Upper lobe of left lung (tissue), 6 donors: ENCODE results near the gene HCRT. TPM values are rescaled to one million over a fixed set of nuclear protein-coding genes. Genes with fewer than 3 reads are reported as not detected.
"Not testable (repeated sequence)": the region's sequence is repeated elsewhere in the genome, so short reads cannot be mapped to it uniquely, and the experiment has no call there.

Source experiments
- ATAC-seq, 2 donors: fragments of 200-7000 bp; cut with Tn5 transposase; one replicate each; pipeline ENCODE4 v1.9.1; 2022; ENCODE audit warnings: mild to moderate bottlenecking in 2 of 2, moderate library complexity in 2 of 2; ENCODE audit not compliant: low FRiP score in 2 of 2
- DNase-seq, 2 donors: peaks; one replicate each; pipeline ENCODE4 v3.0.0-alpha.2; 2019 to 2020
- H3K27ac ChIP-seq, 4 donors: fragments of 200-600 bp; sonication (generic); one replicate each; pipeline ENCODE4 v1.5.1; 2016 to 2019
- H3K27me3 ChIP-seq, 4 donors: fragments of 200-600 bp; sonication (generic); one replicate each; pipeline ENCODE4 v1.5.1; 2017 to 2019
- H3K36me3 ChIP-seq, 4 donors: fragments of 200-600 bp; sonication (generic); one replicate each; pipeline ENCODE4 v1.5.1; 2016 to 2019
- H3K4me1 ChIP-seq, 4 donors: fragments of 200-600 bp; sonication (generic); one replicate each; pipeline ENCODE4 v1.5.1; 2018 to 2019
- H3K4me3 ChIP-seq, 4 donors: fragments of 200-600 bp; sonication (generic); one replicate each; pipeline ENCODE4 v1.5.1; 2017 to 2019; ENCODE audit warnings: mild to moderate bottlenecking in 2 of 4, moderate library complexity in 1 of 4
- H3K9me3 ChIP-seq, 4 donors: fragments of 200-600 bp; sonication (generic); one replicate each; pipeline ENCODE4 v1.5.1; 2018 to 2019
- EP300 ChIP-seq, 4 donors: sonication (generic); formaldehyde crosslinking; IDR thresholded peaks; one replicate each; pipeline ENCODE4 v1.5.1; 2017; ENCODE audit warnings: antibody characterized with exemption in 4 of 4, control low read depth in 2 of 4
- POLR2A ChIP-seq, 4 donors: fragments of 450-650 bp; IDR thresholded peaks; one replicate each; pipeline ENCODE4 v1.5.1; 2016 to 2017; ENCODE audit warnings: antibody characterized with exemption in 4 of 4, mild to moderate bottlenecking in 2 of 4
- POLR2AphosphoS5 ChIP-seq, 2 donors: sonication (generic); formaldehyde crosslinking; IDR thresholded peaks; one replicate each; pipeline ENCODE4 v1.5.1; 2017; ENCODE audit warnings: antibody characterized with exemption in 2 of 2
- WGBS, 2 donors: methylation state at CpG; one replicate each; pipeline ENCODE4 v1.1.5; 2017 to 2018; 5-methylcytosine and 5-hydroxymethylcytosine counted together
- total RNA-seq, 6 donors: library from RNA; depleted of rRNA in 4 of 6; stranded (reverse); fragments of >200 nt in 4 of 6; gene quantifications; one replicate each; pipeline versions ENCODE4 v1.1.0 to v1.2.1, GENCODE V29; 2016 to 2021
- TF ChIP-seq, protein P1 (sequence below), 6 experiments: fragments of 450-650 bp in 4 of 6; fragments of 200-600 bp in 2 of 6; sonication (generic) in 2 of 6; IDR thresholded peaks; one replicate each; pipeline ENCODE4 v1.5.1; 2016 to 2019; ENCODE audit warnings: antibody characterized with exemption in 6 of 6
- donor health status: DM: no; HTN: no; CAD: no; lungs with moderate emphysema.
- donor health status: DM: no; HTN: yes; CAD: no; lungs with severe emphysema.

HCRT gene
- total RNA-seq, 6 donors from 2014 or later = not detected

DNA sequence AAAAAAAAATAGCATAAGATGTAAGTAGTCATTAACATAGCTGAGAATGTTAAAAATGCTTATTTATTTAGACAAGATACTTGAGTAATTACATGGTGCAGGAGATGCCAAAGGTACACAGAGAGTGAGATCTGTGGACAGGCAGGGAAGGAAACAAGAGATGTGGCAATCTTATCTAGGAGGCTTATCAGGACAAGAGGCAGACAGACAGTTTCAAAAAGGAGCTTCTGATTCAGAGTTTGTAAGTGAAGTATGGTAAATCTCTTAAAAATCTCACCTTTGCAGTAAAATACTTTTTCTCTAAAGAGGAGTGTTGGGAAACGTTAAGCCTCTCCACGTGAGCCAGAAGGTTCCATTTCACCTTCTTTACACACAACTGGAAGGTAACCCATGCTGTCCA, 28.9 kb upstream of the HCRT start:
- no peak overlapping the region for H3K4me3 ChIP-seq
- TF ChIP-seq, protein P1, sequence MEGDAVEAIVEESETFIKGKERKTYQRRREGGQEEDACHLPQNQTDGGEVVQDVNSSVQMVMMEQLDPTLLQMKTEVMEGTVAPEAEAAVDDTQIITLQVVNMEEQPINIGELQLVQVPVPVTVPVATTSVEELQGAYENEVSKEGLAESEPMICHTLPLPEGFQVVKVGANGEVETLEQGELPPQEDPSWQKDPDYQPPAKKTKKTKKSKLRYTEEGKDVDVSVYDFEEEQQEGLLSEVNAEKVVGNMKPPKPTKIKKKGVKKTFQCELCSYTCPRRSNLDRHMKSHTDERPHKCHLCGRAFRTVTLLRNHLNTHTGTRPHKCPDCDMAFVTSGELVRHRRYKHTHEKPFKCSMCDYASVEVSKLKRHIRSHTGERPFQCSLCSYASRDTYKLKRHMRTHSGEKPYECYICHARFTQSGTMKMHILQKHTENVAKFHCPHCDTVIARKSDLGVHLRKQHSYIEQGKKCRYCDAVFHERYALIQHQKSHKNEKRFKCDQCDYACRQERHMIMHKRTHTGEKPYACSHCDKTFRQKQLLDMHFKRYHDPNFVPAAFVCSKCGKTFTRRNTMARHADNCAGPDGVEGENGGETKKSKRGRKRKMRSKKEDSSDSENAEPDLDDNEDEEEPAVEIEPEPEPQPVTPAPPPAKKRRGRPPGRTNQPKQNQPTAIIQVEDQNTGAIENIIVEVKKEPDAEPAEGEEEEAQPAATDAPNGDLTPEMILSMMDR (IDR thresholded peaks at IDR 0.05) = no peak
- no peak for TF ChIP-seq POLR2A (IDR thresholded peaks at IDR 0.05)
- no peak for TF ChIP-seq POLR2AphosphoS5 (IDR thresholded peaks at IDR 0.05)
- no peak for TF ChIP-seq EP300 (IDR thresholded peaks at IDR 0.05)
- H3K27ac ChIP-seq = no peak overlapping the region
- DNase-seq (no peak), ATAC-seq (no peak)
- peaks cover 39 to 97% (median 70%) of the 10 kb centered on the region in 4 donors for H3K36me3 ChIP-seq
- no peaks in the 10 kb centered on the region for H3K27me3 ChIP-seq
- WGBS, 2 donors = 77 to 80% methylated on average over 2 of the region's 2 CpGs
- no peaks in the 10 kb centered on the region for H3K9me3 ChIP-seq
- H3K4me1 ChIP-seq = no peaks in the 10 kb centered on the region

DNA sequence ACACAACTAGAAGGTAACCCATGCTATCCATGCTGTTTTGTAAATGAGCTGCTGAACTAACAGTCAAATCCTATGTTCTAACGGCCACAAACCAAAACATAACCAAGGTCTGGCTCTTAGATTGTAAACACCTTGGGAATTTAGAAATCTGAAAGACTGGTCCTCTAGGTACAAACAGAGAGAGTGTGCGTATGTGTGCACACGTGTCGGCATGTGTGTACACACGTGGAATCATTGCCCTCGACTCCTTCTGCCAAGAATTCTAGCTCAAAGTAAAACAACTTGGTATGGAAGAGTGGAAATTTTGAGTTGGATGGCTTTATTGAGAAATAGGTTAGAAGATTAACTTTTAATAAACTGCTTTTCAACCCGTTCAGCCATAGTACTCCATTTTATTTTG, 27.1 kb upstream of the HCRT start:
- Histone ChIP-seq H3K36me3 (peaks cover 35 to 99% (median 70%) of the 10 kb centered on the region in 4 donors), H3K27ac (no peak overlapping the region), H3K27me3 (no peaks in the 10 kb centered on the region), H3K4me3 (no peak overlapping the region), H3K9me3 (no peaks in the 10 kb centered on the region), H3K4me1 (no peaks in the 10 kb centered on the region)
- no peak for TF ChIP-seq EP300 (IDR thresholded peaks at IDR 0.05)
- TF ChIP-seq, protein P1 (IDR thresholded peaks at IDR 0.05) = no peak
- no peak for TF ChIP-seq POLR2AphosphoS5 (IDR thresholded peaks at IDR 0.05)
- no peak for TF ChIP-seq POLR2A (IDR thresholded peaks at IDR 0.05)
- 79 to 85% methylated on average over 7 of the region's 7 CpGs for WGBS, 2 donors
- DNase-seq (no peak), ATAC-seq (no peak)

DNA sequence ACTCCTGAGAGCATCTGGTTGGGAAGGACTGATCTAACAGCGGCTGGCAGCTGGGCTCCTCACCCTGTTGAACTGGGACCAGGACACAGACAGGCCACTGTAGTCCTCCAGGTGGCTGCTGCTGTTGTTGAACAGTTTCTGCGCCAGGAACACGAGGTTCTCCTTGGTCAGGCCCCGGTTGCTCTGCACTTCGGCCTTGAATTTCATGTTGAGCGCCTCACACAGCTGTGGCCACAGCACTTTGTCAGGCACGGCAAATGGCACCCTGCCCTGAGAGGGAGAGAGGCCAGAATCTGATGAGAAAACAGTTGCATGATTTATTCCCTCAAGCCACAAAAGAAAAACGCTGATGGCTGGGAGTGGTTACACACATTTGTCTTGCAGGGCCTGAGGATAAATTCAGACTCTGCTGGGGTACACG, 26.7 kb upstream of the HCRT start:
- not testable (repeated sequence) for H3K9me3 ChIP-seq, H3K4me3 ChIP-seq, H3K4me1 ChIP-seq, H3K27me3 ChIP-seq, H3K27ac ChIP-seq
- ATAC-seq = peak; percentile 55 to 75
- H3K36me3 ChIP-seq = peaks cover 33 to 99% (median 70%) of the 10 kb centered on the region in 4 donors
- DNase-seq = peak in 1 of 2 donors; percentile 26
- TF ChIP-seq POLR2AphosphoS5 (IDR thresholded peaks at IDR 0.05) = peak in 1 of 2 donors; percentile 41
- 72 to 80% methylated on average over 5 to 9 of the region's 9 CpGs for WGBS, 2 donors

DNA sequence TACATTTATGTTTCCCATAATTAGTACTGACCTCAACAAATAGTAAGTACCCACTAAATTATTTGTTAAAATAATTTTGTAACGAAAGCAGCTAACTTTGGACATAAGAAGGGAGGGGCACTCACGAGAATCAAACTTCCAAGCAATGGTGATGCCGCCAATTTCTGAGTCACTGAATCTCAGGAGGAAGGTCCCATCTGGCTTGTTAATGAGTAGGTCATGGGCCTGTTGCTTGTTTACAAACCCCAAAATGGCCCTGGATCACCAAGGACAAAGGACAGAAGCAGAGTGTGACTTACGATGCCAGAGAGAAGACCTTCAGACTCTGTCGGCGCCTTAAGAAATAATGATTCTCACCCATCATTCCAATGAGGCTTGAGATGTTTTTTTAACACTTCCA, 24.8 kb upstream of the HCRT start:
- ATAC-seq (no peak), DNase-seq (no peak)
- TF ChIP-seq EP300 (IDR thresholded peaks at IDR 0.05) (no peak), POLR2AphosphoS5 (IDR thresholded peaks at IDR 0.05) (no peak), POLR2A (IDR thresholded peaks at IDR 0.05) (no peak)
- TF ChIP-seq, protein P1 (IDR thresholded peaks at IDR 0.05) = no peak
- Histone ChIP-seq H3K36me3 (peaks cover 23 to 99% (median 66%) of the 10 kb centered on the region in 4 donors), H3K4me3 (no peak overlapping the region), H3K27ac (no peak overlapping the region), H3K9me3 (no peaks in the 10 kb centered on the region), H3K27me3 (no peaks in the 10 kb centered on the region), H3K4me1 (no peaks in the 10 kb centered on the region)
- WGBS, 2 donors = 94% methylated on average over 6 of the region's 6 CpGs

DNA sequence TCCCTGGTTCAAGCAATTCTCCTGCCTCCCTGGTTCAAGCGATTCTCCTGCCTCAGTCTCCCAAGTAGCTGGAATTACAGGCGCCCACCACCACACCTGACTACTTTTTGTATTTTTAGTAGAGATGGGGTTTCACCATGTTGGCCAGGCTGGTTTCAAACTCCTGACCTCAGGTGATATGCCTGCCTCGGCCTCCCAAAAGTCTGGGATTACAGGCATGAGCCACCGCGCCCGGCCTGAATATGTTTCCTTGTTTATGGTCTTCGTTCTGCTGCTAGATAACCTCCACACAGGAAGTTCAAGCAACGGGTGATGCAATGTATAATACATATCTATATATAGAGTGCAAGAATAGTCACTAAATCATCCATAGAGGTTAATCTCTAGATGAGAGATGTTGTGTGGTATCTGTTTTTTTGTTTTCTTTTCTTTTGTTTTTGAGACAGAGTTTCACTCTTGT, 20.9 kb upstream of the HCRT start:
- not testable (repeated sequence) for ATAC-seq, DNase-seq, H3K9me3 ChIP-seq, H3K4me3 ChIP-seq, H3K4me1 ChIP-seq, H3K27me3 ChIP-seq
- 57 to 70% methylated on average over 8 of the region's 8 CpGs for WGBS, 2 donors
- Histone ChIP-seq H3K36me3 (peaks cover 20 to 100% (median 71%) of the 10 kb centered on the region in 4 donors), H3K27ac (peak overlapping the region in 1 of 4 donors; percentile 10)

DNA sequence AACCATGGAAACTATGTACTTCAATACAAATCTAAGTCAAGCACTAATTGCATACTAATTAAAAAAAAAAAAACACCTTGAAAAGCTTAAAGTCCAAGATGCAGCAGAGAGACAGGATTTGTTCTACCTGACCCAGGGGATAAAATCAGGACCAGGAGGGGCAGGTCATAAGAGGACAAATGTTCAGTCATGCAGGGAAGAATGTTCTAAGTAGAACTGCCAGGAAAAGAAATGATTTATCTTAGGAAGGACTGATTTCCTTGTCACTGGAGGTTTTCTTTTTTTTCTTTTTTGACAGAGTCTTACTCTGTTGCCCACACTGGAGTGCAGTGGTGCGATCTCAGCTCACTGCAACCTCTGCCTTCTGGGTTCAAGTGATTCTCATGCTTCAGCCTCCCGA, 18.1 kb upstream of the HCRT start:
- Histone ChIP-seq H3K4me3 (no peak overlapping the region), H3K27ac (no peak overlapping the region), H3K27me3 (no peaks in the 10 kb centered on the region), H3K9me3 (no peaks in the 10 kb centered on the region), H3K36me3 (peaks cover 4 to 91% (median 51%) of the 10 kb centered on the region in 4 donors), H3K4me1 (no peaks in the 10 kb centered on the region)
- DNase-seq (no peak), ATAC-seq (no peak)
- TF ChIP-seq, protein P1 (IDR thresholded peaks at IDR 0.05) = no peak
- TF ChIP-seq POLR2A (IDR thresholded peaks at IDR 0.05) (no peak), EP300 (IDR thresholded peaks at IDR 0.05) (no peak), POLR2AphosphoS5 (IDR thresholded peaks at IDR 0.05) (no peak)
- 96 to 100% methylated on average over 2 of the region's 2 CpGs for WGBS, 2 donors
